Lower leg skin (tissue), 3 donors: ENCODE data around the gene PCK1.

ENCODE experiments used
- POLR2A ChIP-seq, 2 donors: fragments of 450-650 bp; IDR thresholded peaks; one replicate each; pipeline ENCODE4 v1.6.1; 2016 to 2017; ENCODE audit warnings: antibody characterized with exemption in 2 of 2, mild to moderate bottlenecking in 1 of 2, moderate library complexity in 1 of 2
- TF ChIP-seq, protein P1 (sequence below), 3 donors: fragments of 450-650 bp; IDR thresholded peaks; one replicate each; pipeline ENCODE4 v1.5.1; 2016; ENCODE audit warnings: antibody characterized with exemption in 3 of 3, mild to moderate bottlenecking in 3 of 3, moderate library complexity in 2 of 3

DNA sequence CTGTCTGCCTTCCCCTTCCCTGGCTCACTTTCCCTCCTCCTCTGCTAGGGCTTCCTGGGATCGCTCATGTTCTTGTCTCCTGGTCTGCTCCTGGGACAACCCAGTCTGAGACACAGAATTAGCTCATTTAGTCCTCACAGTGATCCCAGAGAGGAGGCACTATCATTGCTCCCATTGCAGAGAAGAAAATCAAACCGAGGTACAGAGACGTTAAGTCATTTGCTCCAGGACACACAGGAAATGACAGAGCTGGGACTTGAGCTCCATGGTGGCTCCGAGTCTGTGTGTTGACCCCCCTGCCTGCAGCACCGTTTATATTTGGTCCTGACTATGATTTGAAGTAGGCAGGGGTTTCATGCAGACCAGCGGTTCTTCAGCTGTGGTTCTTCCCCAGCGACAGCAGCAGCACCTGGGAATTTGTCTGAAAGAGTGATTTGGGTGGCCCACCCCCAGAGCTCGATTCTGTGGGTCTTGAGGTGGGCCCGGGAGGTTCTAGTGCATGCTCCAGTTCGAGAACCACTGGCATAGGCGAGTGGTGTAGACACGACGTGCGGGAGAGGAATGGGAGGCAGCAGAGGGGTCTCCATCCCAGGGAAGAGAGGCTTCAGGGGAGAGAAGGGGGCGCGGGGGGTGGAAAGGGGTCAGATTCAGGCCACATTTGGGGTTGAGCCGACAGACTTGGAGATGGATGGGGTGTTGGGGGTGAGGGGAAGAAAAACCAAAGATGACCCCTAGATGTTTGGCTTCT lies 24.7 kb downstream of the PCK1 start:
- no peak for TF ChIP-seq POLR2A (IDR thresholded peaks at IDR 0.05)
- TF ChIP-seq, protein P1, sequence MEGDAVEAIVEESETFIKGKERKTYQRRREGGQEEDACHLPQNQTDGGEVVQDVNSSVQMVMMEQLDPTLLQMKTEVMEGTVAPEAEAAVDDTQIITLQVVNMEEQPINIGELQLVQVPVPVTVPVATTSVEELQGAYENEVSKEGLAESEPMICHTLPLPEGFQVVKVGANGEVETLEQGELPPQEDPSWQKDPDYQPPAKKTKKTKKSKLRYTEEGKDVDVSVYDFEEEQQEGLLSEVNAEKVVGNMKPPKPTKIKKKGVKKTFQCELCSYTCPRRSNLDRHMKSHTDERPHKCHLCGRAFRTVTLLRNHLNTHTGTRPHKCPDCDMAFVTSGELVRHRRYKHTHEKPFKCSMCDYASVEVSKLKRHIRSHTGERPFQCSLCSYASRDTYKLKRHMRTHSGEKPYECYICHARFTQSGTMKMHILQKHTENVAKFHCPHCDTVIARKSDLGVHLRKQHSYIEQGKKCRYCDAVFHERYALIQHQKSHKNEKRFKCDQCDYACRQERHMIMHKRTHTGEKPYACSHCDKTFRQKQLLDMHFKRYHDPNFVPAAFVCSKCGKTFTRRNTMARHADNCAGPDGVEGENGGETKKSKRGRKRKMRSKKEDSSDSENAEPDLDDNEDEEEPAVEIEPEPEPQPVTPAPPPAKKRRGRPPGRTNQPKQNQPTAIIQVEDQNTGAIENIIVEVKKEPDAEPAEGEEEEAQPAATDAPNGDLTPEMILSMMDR (IDR thresholded peaks at IDR 0.05): no peak
